Measurements from ENCODE around the gene LSR. TPM values are rescaled to one million over a fixed set of nuclear protein-coding genes. Genes with fewer than 3 reads are reported as not detected.
A peak's percentile ranks its signal among the peaks of the same experiment; 100 is the strongest.

The LSR gene
- total and polyA plus RNA-seq, 2 donors from 2014 or later = 37.9 to 87.2 TPM

- Histone ChIP-seq H3K9ac (ENCODE audit: low read length in 3 of 3) (no peak overlapping the region), H3K27ac (ENCODE audit: low read depth in 2 of 2, low read length in 2 of 2) (no peak overlapping the region), H3K36me3 (ENCODE audit: control insufficient read depth in 2 of 3, insufficient read depth in 3 of 3, low read length in 3 of 3) (no peaks in the 10 kb centered on the region), H3K27me3 (ENCODE audit: control insufficient read depth, insufficient read depth, low read length) (no peaks in the 10 kb centered on the region), H3K4me3 (ENCODE audit: low read length in 3 of 3) (no peak overlapping the region), H3K9me3 (ENCODE audit: control insufficient read depth in 2 of 3, insufficient read depth in 1 of 3, low read length in 3 of 3) (no peaks in the 10 kb centered on the region), H3K4me1 (ENCODE audit: control insufficient read depth in 2 of 3, insufficient read depth in 2 of 3, low read depth in 1 of 3, low read length in 3 of 3) (peaks cover 0 to 6% (median 0%) of the 10 kb centered on the region in 3 donors)
- intact Hi-C loops (cut with DNase I) = no loop called here
- no peak for FAIRE-seq
- DNase-seq = no peak
- TF ChIP-seq, protein P1, sequence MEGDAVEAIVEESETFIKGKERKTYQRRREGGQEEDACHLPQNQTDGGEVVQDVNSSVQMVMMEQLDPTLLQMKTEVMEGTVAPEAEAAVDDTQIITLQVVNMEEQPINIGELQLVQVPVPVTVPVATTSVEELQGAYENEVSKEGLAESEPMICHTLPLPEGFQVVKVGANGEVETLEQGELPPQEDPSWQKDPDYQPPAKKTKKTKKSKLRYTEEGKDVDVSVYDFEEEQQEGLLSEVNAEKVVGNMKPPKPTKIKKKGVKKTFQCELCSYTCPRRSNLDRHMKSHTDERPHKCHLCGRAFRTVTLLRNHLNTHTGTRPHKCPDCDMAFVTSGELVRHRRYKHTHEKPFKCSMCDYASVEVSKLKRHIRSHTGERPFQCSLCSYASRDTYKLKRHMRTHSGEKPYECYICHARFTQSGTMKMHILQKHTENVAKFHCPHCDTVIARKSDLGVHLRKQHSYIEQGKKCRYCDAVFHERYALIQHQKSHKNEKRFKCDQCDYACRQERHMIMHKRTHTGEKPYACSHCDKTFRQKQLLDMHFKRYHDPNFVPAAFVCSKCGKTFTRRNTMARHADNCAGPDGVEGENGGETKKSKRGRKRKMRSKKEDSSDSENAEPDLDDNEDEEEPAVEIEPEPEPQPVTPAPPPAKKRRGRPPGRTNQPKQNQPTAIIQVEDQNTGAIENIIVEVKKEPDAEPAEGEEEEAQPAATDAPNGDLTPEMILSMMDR (IDR thresholded peaks at IDR 0.05; ENCODE audit: borderline replicate concordance, extremely low read depth, insufficient read depth) = no peak
Observed at GRCh38 chr19:35209646-35210045, 39.2 kb upstream of the LSR start.

DNA sequence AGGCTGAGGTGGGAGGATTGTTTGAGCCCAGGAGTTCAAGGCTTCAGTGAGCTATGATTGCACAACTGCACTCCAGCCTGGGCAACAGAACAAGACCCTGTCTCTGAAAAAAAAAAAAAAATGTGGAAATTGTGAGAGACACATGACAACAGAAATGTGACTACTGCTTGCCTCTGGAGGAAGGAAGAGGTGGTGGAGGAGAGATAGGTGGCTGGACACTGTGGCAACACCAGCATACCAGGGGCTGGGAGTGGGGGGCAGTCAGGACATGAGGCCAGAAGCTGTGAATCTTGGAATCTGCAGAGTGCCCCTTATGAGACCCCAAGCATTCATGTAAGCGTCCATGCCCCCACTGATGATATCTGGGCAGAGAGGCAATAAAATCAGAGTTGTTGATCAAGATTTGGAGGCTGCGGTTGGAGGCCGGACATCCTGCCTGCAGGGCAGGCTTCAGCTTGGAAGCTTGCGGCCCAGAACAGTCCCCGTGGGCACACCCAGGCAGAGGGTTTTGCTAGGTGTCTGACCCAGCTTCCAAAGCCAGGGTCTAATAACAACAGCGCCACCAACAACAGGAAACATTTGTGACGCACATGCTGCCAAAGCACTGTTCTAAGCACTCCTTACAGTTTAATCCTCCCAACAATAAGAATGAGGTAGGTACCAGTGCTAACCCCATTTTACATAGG is 37.1 kb upstream of the LSR start:
- no peak for FAIRE-seq
- Histone ChIP-seq H3K27ac (ENCODE audit: low read depth in 2 of 2, low read length in 2 of 2) (peak overlapping the region in 1 of 2 donors; percentile 41), H3K27me3 (ENCODE audit: control insufficient read depth, insufficient read depth, low read length) (no peaks in the 10 kb centered on the region), H3K4me1 (ENCODE audit: control insufficient read depth in 2 of 3, insufficient read depth in 2 of 3, low read depth in 1 of 3, low read length in 3 of 3) (peaks cover 0 to 8% (median 0%) of the 10 kb centered on the region in 3 donors), H3K4me3 (ENCODE audit: low read length in 3 of 3) (no peak overlapping the region), H3K9me3 (ENCODE audit: control insufficient read depth in 2 of 3, insufficient read depth in 1 of 3, low read length in 3 of 3) (no peaks in the 10 kb centered on the region), H3K36me3 (ENCODE audit: control insufficient read depth in 2 of 3, insufficient read depth in 3 of 3, low read length in 3 of 3) (no peaks in the 10 kb centered on the region), H3K9ac (ENCODE audit: low read length in 3 of 3) (no peak overlapping the region)
- TF ChIP-seq, protein P1 (IDR thresholded peaks at IDR 0.05; ENCODE audit: borderline replicate concordance, extremely low read depth, insufficient read depth) = no peak
- intact Hi-C loops (cut with DNase I) = no loop called here
- peak in 1 of 5 donors; percentile 80 for DNase-seq

DNA sequence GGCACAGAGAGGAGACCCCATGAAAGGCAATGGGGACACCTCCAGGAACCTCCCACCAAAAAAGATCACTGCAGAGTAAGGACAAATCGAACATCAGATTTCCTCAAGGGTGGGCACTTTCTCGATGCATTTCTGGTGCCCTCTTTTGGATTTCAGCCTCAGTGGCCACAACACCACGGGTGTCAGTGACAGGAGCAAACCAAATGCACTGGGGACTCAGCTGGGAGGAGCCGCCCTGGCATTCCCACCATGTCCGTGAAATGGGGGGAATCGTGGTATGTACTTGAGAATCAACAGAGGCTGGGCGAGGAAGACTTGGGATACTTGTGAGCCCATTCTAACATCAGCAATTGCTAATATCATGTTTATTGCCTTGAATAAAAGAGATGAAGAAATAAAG is 36.6 kb upstream of the LSR start:
- TF ChIP-seq, protein P1 (IDR thresholded peaks at IDR 0.05; ENCODE audit: borderline replicate concordance, extremely low read depth, insufficient read depth) = no peak
- H3K4me1 ChIP-seq (ENCODE audit: control insufficient read depth in 2 of 3, insufficient read depth in 2 of 3, low read depth in 1 of 3, low read length in 3 of 3) = peaks cover 0 to 8% (median 0%) of the 10 kb centered on the region in 3 donors
- DNase-seq = no peak
- no peaks in the 10 kb centered on the region for H3K27me3 ChIP-seq (ENCODE audit: control insufficient read depth, insufficient read depth, low read length)
- H3K4me3 ChIP-seq (ENCODE audit: low read length in 3 of 3) = no peak overlapping the region
- no peaks in the 10 kb centered on the region for H3K36me3 ChIP-seq (ENCODE audit: control insufficient read depth in 2 of 3, insufficient read depth in 3 of 3, low read length in 3 of 3)
- intact Hi-C loops (cut with DNase I) = no loop called here
- H3K9ac ChIP-seq (ENCODE audit: low read length in 3 of 3) = no peak overlapping the region
- H3K27ac ChIP-seq (ENCODE audit: low read depth in 2 of 2, low read length in 2 of 2) = no peak overlapping the region
- no peaks in the 10 kb centered on the region for H3K9me3 ChIP-seq (ENCODE audit: control insufficient read depth in 2 of 3, insufficient read depth in 1 of 3, low read length in 3 of 3)
- no peak for FAIRE-seq
